HG03342 (cell line): ENCODE measurements around the gene RNF144A.

Experiments
- ATAC-seq: cut with Tn5 transposase; IDR thresholded peaks from one replicate; pipeline ENCODE4 v1.9.1; 2021; ENCODE audit warnings: mild to moderate bottlenecking, moderate library complexity; ENCODE audit not compliant: unreplicated experiment

Gene RNF144A

GRCh38 chr2:6906165-6906741, 11.0 kb upstream of the RNF144A start:
- no peak for ATAC-seq

GRCh38 chr2:6908291-6908690, 8.9 kb upstream of the RNF144A start:
- no peak for ATAC-seq

- peak; percentile 99 for ATAC-seq
Observed at GRCh38 chr2:6909431-6910385, 7.5 kb upstream of the RNF144A start.

DNA sequence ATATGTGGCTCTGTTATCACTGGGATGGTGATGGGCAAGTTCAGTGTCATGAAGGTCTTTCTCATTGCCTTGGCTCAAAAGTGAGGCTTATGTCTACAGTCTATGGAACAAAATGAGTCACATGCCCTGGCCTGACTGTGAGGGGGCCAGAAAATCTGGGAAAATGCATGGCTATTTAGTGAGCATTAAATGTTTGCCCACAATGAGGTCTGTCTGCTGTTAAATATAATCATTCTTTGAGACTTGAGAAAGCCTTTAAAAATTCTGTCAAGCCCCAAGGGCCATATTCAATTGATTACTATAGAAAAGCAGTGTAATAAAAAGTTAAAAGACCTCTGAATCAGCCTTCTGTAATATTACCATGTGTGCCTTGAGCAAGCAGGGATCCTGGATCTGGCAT, 5.5 kb upstream of the RNF144A start:
- ATAC-seq, result no peak

DNA sequence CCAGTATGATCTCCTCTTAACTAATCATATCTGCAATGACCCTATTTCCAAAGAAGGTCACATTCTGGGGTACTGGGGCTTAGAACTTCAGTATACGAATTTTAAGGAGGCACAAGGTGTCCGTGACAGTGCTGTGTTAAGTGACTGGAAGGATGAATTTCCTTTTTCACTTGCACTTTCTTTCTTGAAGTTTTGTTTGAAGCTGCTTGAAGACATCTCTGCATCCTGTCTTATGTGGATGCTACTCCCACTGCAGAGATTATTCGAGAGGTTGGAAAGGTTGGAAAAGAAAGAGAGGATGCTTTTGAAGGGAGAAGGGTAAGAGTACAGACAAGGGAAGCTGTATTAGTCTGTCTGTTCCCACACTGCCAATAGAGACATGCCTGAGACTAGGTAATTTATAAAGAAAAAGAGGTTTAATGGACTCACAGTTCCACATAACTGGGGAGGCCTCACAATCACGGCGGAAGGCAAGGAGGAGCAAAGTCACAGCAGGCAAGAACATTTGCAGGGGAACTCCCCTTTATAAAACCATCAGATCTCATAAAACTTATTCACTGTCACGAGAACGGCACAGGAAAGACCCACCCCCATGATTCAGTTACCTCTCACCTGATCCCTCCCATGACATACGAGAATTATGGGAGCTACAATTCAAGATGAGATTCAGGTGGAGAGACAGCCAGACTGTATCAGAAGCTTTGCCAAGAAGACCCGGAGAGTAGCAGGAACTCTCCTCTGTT, 3.6 kb upstream of the RNF144A start:
- no peak for ATAC-seq

GRCh38 chr2:6914828-6915227, 2.4 kb upstream of the RNF144A start:
- ATAC-seq, result no peak

- ATAC-seq, result no peak
Observed at GRCh38 chr2:6915399-6915798, 1.8 kb upstream of the RNF144A start.

- ATAC-seq, result no peak
Observed at GRCh38 chr2:6916224-6916623, 988 bp upstream of the RNF144A start.

- no peak for ATAC-seq
Observed at GRCh38 chr2:6916736-6917070, 509 bp upstream of the RNF144A start.

GRCh38 chr2:6917761-6918421, 679 bp downstream of the RNF144A start:
- ATAC-seq, result peak; percentile 11

DNA sequence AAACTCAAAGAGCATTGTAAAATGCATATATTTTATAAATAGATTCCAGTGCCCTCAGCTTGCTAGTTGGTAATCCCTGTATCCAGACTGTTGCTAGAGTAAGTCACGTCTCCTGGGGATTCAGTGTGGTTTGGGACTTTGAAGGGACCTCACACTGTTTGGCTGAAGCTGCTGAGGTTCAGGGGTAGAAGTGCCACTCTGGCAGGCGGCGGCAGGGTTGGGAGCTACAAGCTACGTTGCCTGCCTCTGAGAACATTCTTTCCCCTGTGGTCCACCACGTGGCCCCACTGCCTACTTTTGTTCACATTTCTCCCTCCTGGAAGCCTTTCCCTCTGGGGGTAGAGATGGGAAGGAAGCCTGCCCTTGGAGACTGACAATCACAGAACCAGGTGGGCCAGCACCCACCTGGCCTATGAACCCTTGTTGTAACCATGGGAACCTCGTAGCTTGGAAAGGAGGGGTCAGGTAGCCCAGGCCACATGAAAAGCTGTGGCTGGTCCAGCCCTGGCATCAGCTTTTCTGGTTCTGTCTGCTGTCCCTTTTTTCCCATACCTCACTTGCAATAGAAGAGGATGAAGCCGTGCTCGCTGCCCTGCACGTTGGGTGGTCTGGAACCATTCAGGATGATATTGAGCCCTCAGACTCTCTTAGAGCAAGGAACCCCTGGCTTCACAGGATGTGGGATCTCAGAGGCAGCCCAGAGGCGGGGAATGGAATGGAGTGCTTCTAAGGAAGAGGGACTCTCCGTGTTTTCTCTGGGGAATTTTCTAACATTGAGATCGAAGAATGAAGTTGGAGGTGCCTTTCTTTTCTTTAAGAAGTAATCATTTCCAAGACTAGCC, 2.9 kb downstream of the RNF144A start:
- ATAC-seq, result no peak

DNA sequence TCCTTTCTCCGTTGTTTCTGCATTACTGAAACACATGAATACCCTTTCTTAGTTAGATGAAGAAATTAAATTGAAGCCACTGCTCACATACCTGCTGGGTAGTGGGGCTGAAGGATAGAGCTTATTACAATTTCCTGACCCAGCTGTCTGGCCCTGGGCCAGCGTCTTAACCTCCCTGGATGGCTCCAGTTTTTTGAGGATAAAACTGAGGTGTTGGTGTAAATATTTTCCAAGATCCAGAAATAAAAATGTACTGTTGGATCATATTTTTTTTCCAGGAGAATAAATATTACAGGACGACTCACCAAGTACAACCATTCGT, 3.5 kb downstream of the RNF144A start:
- no peak for ATAC-seq

GRCh38 chr2:6921321-6921922, 4.2 kb downstream of the RNF144A start:
- ATAC-seq, result no peak

GRCh38 chr2:6922201-6922656, 5.0 kb downstream of the RNF144A start:
- no peak for ATAC-seq

- ATAC-seq, result no peak
Observed at GRCh38 chr2:6923319-6923718, 6.1 kb downstream of the RNF144A start.

DNA sequence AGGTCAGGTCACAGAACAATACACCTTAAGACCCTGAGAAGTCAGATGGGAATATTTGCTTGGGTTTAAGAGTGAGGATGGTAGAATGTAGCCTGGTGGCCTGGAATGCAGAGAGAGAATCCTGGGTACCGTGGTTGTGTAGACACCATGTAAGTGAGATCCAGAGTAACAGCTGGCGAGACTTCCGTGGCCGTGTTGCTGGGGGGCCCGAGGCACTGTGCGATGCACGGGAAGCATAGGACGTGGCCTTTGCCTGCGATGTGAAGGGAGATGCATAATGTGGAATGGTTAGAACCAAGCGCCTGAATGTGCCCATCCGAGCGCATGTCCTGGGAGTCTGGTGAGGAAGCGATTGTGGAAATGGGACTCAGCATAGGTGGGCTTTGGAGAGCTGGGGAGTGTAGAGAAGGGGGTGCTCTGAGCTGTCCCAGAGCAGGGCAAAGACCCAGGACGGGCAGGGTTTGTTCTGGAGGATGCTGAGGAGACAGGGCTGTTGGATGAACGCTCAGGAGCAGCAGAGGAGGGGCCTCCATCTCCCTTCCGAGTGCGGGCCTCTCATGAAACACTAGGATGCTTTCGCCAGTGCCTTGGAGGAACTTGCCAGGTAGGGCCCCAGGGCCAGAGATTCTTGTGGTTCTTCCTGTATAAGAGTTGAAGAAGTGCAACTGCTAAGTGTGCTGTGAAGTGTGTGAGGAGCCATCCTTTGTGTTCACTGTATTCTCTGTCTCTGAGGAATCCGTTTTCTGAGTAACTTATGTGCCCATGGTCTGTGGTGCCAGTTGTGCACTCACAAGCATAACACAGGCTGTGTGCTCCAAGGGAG, 7.1 kb downstream of the RNF144A start:
- no peak for ATAC-seq

DNA sequence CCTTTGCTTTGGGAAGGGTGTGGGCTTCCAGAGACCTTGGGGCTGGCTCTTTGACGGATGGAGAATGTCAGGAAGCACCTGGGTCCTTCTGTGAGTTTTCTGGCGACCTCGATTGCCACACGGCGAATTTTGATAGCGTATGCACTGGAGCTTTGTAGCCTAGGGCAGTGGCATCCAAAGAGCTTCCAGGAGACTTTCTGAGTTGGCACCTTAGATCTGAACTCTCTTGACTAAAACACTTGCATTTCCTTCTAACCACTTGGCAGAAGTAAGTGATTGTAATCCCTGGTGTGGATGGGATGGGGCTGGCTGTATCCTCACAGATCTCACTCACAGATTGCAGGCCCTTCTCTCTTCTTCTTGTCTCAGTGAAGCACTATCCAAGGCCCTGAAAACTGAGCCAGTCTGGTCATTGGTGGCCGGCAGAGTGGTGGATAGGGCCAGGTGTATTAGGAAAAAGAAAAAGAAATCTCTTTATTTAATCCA, 7.8 kb downstream of the RNF144A start:
- ATAC-seq, result no peak

DNA sequence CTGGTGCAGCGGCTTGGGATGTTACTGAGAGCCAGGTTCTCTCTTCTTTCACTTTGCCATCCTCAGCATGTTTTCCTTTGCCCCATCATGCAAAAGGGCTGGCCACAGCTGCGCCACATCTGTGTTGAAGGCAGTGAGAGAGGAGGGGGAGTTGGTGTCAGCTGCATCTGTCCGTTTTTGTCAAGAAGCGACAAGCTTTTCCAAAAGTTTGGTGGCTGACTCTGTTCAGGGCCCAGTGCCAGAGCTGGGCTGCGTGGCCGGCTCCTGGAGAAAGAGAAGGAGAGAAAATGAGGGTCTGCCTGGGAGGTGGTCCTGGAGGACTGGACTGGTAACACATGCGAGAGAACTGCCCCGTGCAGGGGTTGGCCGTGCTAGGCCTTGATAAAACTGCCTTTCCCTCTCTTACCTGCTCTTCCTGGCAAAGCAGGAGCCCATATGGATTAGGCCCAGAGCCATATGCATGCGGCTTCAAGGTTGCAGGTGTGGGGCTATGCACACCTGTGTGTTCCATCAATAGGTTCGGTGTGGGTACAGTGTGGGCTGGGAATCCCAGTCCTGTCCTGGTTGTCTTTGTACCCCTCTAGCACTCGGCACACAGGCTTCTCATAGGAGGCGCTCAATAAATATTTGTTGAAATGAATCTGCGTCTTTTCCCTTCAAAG, 9.0 kb downstream of the RNF144A start:
- ATAC-seq, result no peak
